ENCODE results near the gene SCT. TPM values are rescaled to one million over a fixed set of nuclear protein-coding genes. Genes with fewer than 3 reads are reported as not detected.

SCT gene
- total and polyA plus RNA-seq, 2 experiments from 2014 or later: not detected

DNA sequence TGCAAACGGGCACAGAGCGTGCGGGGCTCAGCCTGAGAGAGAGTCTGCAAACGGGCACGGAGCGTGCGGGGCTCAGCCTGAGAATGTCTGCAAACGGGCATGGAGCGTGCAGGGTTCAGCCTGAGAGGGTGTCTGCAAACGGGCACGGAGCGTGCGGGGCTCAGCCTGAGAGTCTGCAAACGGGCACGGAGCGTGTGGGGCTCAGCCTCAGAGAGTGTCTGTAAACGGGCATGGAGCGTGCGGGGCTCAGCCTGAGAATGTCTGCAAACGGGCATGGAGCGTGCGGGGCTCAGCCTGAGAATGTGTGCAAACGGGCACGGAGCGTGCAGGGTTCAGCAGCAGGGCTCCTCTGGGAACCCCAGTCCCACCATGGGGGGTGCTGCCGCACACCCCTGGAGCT, 37.2 kb downstream of the SCT start:
- WGBS, 2 experiments (ENCODE audit: low coverage in 1 of 2, low lambda C conversion rate in 2 of 2, missing lambda C conversion rate in 2 of 2): 90 to 91% methylated on average over 13 to 26 of the region's 26 CpGs
- H4K20me1 ChIP-seq (ENCODE audit: insufficient read depth): no peaks in the 10 kb centered on the region
- no peak for DNase-seq
- H3K4me1 ChIP-seq (ENCODE audit: insufficient read depth): 0 out of 2 replicates have a peak, but pooled peaks cover 4% of the 10 kb centered on the region
- H2AFZ ChIP-seq: no peak overlapping the region
- no peak for TF ChIP-seq EZH2phosphoT487 (IDR thresholded peaks at IDR 0.05; ENCODE audit: insufficient read depth, low read depth)
- no peak for TF ChIP-seq EZH2 (IDR thresholded peaks at IDR 0.05; ENCODE audit: insufficient read depth, poor library complexity, severe bottlenecking)
- H3K4me2 ChIP-seq (ENCODE audit: unreplicated experiment): no peak overlapping the region
- in situ Hi-C loops (cut with MboI): no loop called here
- H3K79me2 ChIP-seq (ENCODE audit: insufficient read depth): peaks cover 88% of the 10 kb centered on the region
- no peak overlapping the region for H3K4me3 ChIP-seq
- H3K9me3 ChIP-seq (ENCODE audit: low read depth): no peaks in the 10 kb centered on the region
- H3K36me3 ChIP-seq (ENCODE audit: low read depth): peaks cover 5% of the 10 kb centered on the region; the same call in 1 of the 2 replicates
- H3K27me3 ChIP-seq (replicated peaks; ENCODE audit: insufficient read depth): no peaks in the 10 kb centered on the region
- no peak overlapping the region for H3K9ac ChIP-seq
- no peak overlapping the region for H3K27ac ChIP-seq
- H3K9me2 ChIP-seq (ENCODE audit: insufficient read depth): no peaks in the 10 kb centered on the region
- H3F3A ChIP-seq (ENCODE audit: insufficient read depth): no peaks in the 10 kb centered on the region

- no peaks in the 10 kb centered on the region for H3K9me2 ChIP-seq (ENCODE audit: insufficient read depth)
- 46 to 61% methylated on average over 6 of the region's 6 CpGs for WGBS, 2 experiments (ENCODE audit: low coverage in 1 of 2, low lambda C conversion rate in 2 of 2, missing lambda C conversion rate in 2 of 2)
- H3K36me3 ChIP-seq (ENCODE audit: low read depth): peaks cover 5% of the 10 kb centered on the region; the same call in 1 of the 2 replicates
- H3K27me3 ChIP-seq (replicated peaks; ENCODE audit: insufficient read depth): no peaks in the 10 kb centered on the region
- no peak for TF ChIP-seq EZH2phosphoT487 (IDR thresholded peaks at IDR 0.05; ENCODE audit: insufficient read depth, low read depth)
- TF ChIP-seq EZH2 (IDR thresholded peaks at IDR 0.05; ENCODE audit: insufficient read depth, poor library complexity, severe bottlenecking): no peak
- peak overlapping the region; percentile 43 for H3K27ac ChIP-seq
- no peak overlapping the region for H3K9ac ChIP-seq
- H3K4me1 ChIP-seq (ENCODE audit: insufficient read depth): 0 out of 2 replicates have a peak, but pooled peaks cover 4% of the 10 kb centered on the region
- no peak overlapping the region for H2AFZ ChIP-seq
- H3K4me2 ChIP-seq (ENCODE audit: unreplicated experiment): no peak overlapping the region
- DNase-seq: peak; percentile 67
- H4K20me1 ChIP-seq (ENCODE audit: insufficient read depth): no peaks in the 10 kb centered on the region
- H3K4me3 ChIP-seq: no peak overlapping the region
- H3K79me2 ChIP-seq (ENCODE audit: insufficient read depth): peaks cover 88% of the 10 kb centered on the region
- H3F3A ChIP-seq (ENCODE audit: insufficient read depth): no peaks in the 10 kb centered on the region
- no peaks in the 10 kb centered on the region for H3K9me3 ChIP-seq (ENCODE audit: low read depth)
- in situ Hi-C loops (cut with MboI): no loop called here
These were observed 39.0 kb downstream of the SCT start for GRCh38 chr11:587978-588380.

- Histone ChIP-seq H3K36me3 (ENCODE audit: low read depth) (peaks cover 5% of the 10 kb centered on the region; the same call in 1 of the 2 replicates), H3K4me1 (ENCODE audit: insufficient read depth) (0 out of 2 replicates have a peak, but pooled peaks cover 4% of the 10 kb centered on the region), H2AFZ (no peak overlapping the region), H3F3A (ENCODE audit: insufficient read depth) (no peaks in the 10 kb centered on the region), H3K9ac (no peak overlapping the region), H3K4me3 (no peak overlapping the region), H4K20me1 (ENCODE audit: insufficient read depth) (no peaks in the 10 kb centered on the region), H3K79me2 (ENCODE audit: insufficient read depth) (peaks cover 88% of the 10 kb centered on the region), H3K27ac (peak overlapping the region; percentile 43; the same call in 1 of the 2 replicates), H3K9me3 (ENCODE audit: low read depth) (no peaks in the 10 kb centered on the region), H3K4me2 (ENCODE audit: unreplicated experiment) (no peak overlapping the region), H3K27me3 (replicated peaks; ENCODE audit: insufficient read depth) (no peaks in the 10 kb centered on the region), H3K9me2 (ENCODE audit: insufficient read depth) (no peaks in the 10 kb centered on the region)
- TF ChIP-seq EZH2 (IDR thresholded peaks at IDR 0.05; ENCODE audit: insufficient read depth, poor library complexity, severe bottlenecking): no peak
- no peak for TF ChIP-seq EZH2phosphoT487 (IDR thresholded peaks at IDR 0.05; ENCODE audit: insufficient read depth, low read depth)
- WGBS, 2 experiments (ENCODE audit: low coverage in 1 of 2, low lambda C conversion rate in 2 of 2, missing lambda C conversion rate in 2 of 2): 81 to 86% methylated on average over 8 of the region's 8 CpGs
- DNase-seq: no peak
- in situ Hi-C loops (cut with MboI): no loop called here
These were observed 39.4 kb downstream of the SCT start for GRCh38 chr11:587546-587945.

GRCh38 chr11:586376-587316, 40.3 kb downstream of the SCT start:
- H3K36me3 ChIP-seq (ENCODE audit: low read depth): peaks cover 5% of the 10 kb centered on the region; the same call in 1 of the 2 replicates
- 0 out of 2 replicates have a peak, but pooled peaks cover 4% of the 10 kb centered on the region for H3K4me1 ChIP-seq (ENCODE audit: insufficient read depth)
- H3K9me3 ChIP-seq (ENCODE audit: low read depth): no peaks in the 10 kb centered on the region
- in situ Hi-C loops (cut with MboI): no loop called here
- H3K9ac ChIP-seq: no peak overlapping the region
- peaks cover 93% of the 10 kb centered on the region for H3K79me2 ChIP-seq (ENCODE audit: insufficient read depth)
- H3K27ac ChIP-seq: no peak overlapping the region
- no peaks in the 10 kb centered on the region for H3K9me2 ChIP-seq (ENCODE audit: insufficient read depth)
- H4K20me1 ChIP-seq (ENCODE audit: insufficient read depth): 0 out of 2 replicates have a peak, but pooled peaks cover under 1% of the 10 kb centered on the region
- TF ChIP-seq EZH2 (IDR thresholded peaks at IDR 0.05; ENCODE audit: insufficient read depth, poor library complexity, severe bottlenecking): no peak
- TF ChIP-seq EZH2phosphoT487 (IDR thresholded peaks at IDR 0.05; ENCODE audit: insufficient read depth, low read depth): no peak
- WGBS, 2 experiments (ENCODE audit: low coverage in 1 of 2, low lambda C conversion rate in 2 of 2, missing lambda C conversion rate in 2 of 2): 87 to 88% methylated on average over 29 to 32 of the region's 32 CpGs
- no peak overlapping the region for H3K4me2 ChIP-seq (ENCODE audit: unreplicated experiment)
- H3K27me3 ChIP-seq (replicated peaks; ENCODE audit: insufficient read depth): no peaks in the 10 kb centered on the region
- H2AFZ ChIP-seq: no peak overlapping the region
- H3F3A ChIP-seq (ENCODE audit: insufficient read depth): no peaks in the 10 kb centered on the region
- H3K4me3 ChIP-seq: no peak overlapping the region
- no peak for DNase-seq

All from GM23248 (cell line).